ENCODE results near the gene OSBPL10.

DNA sequence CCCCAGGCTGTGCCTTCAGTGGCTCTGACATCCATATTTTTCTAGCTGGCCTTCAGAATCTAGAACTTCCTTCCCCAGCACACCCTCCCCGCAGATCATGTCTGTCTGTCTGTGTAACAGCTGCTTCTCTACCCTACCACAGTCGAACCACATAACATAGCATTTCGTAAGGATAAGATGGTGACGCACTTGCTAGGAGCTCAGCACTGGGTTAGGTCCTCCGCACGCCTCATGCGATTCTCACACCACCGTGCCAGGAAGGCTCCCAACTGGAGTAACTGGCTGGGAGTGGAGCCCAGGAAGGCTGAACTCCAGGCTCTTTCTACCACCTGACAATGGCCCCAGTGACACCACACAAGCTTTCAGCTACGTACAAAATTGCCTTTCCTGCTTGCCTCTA lies 279.8 kb downstream of the OSBPL10 start:
- TF ChIP-seq, protein P1, sequence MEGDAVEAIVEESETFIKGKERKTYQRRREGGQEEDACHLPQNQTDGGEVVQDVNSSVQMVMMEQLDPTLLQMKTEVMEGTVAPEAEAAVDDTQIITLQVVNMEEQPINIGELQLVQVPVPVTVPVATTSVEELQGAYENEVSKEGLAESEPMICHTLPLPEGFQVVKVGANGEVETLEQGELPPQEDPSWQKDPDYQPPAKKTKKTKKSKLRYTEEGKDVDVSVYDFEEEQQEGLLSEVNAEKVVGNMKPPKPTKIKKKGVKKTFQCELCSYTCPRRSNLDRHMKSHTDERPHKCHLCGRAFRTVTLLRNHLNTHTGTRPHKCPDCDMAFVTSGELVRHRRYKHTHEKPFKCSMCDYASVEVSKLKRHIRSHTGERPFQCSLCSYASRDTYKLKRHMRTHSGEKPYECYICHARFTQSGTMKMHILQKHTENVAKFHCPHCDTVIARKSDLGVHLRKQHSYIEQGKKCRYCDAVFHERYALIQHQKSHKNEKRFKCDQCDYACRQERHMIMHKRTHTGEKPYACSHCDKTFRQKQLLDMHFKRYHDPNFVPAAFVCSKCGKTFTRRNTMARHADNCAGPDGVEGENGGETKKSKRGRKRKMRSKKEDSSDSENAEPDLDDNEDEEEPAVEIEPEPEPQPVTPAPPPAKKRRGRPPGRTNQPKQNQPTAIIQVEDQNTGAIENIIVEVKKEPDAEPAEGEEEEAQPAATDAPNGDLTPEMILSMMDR (IDR thresholded peaks at IDR 0.05; ENCODE audit: low read length) = no peak
- TF ChIP-seq EZH2 (IDR thresholded peaks at IDR 0.05; ENCODE audit: borderline replicate concordance, low read length) = no peak

All from OCI-LY1 (cell line).